Upper lobe of right lung (tissue), 1 donor: ENCODE results near the gene ZFP36L1. TPM values are rescaled to one million over a fixed set of nuclear protein-coding genes. Genes with fewer than 3 reads are reported as not detected.

Experiments used
- ATAC-seq: fragments of 200-7000 bp; cut with Tn5 transposase; one replicate; pipeline ENCODE4 v1.9.1; 2020; ENCODE audit warnings: mild to moderate bottlenecking, moderate library complexity
- DNase-seq: peaks from one replicate; pipeline ENCODE4 v3.0.0-alpha.2; 2020
- H3K27ac ChIP-seq: fragments of 200-600 bp; one replicate; pipeline ENCODE4 v1.8.0; 2022
- H3K27me3 ChIP-seq: fragments of 200-600 bp; one replicate; pipeline ENCODE4 v1.8.0; 2022; ENCODE audit warnings: mild to moderate bottlenecking
- H3K36me3 ChIP-seq: fragments of 200-600 bp; one replicate; pipeline ENCODE4 v1.8.0; 2022
- H3K4me1 ChIP-seq: fragments of 200-600 bp; one replicate; pipeline ENCODE4 v1.8.0; 2022
- H3K4me3 ChIP-seq: fragments of 200-600 bp; one replicate; pipeline ENCODE4 v1.8.0; 2022; ENCODE audit warnings: mild to moderate bottlenecking
- H3K9me3 ChIP-seq: fragments of 200-600 bp; one replicate; pipeline ENCODE4 v1.8.0; 2022
- intact Hi-C: fragments of 100-400 bp; cut with DNase I; formaldehyde crosslinking; loops from one replicate; pipeline ENCODE4 v1.11.0; 2022
- total RNA-seq: library from RNA; stranded (reverse); fragmentation: NEBNext Ultra II Directional; extraction: Animal tissue kit (Norgen Biotek cat#: 25700); gene quantifications from one replicate; pipeline ENCODE4 v1.2.1, GENCODE V29; 2021
- TF ChIP-seq, protein P1 (sequence below): fragments of 200-600 bp; IDR thresholded peaks from one replicate; pipeline ENCODE4 v1.8.0; 2022; ENCODE audit warnings: antibody characterized with exemption
- donor health status: DM: no; HTN: yes; CAD: no; lungs with severe emphysema.

The ZFP36L1 gene
- total RNA-seq, 1 donor from 2014 or later: 187 TPM

DNA sequence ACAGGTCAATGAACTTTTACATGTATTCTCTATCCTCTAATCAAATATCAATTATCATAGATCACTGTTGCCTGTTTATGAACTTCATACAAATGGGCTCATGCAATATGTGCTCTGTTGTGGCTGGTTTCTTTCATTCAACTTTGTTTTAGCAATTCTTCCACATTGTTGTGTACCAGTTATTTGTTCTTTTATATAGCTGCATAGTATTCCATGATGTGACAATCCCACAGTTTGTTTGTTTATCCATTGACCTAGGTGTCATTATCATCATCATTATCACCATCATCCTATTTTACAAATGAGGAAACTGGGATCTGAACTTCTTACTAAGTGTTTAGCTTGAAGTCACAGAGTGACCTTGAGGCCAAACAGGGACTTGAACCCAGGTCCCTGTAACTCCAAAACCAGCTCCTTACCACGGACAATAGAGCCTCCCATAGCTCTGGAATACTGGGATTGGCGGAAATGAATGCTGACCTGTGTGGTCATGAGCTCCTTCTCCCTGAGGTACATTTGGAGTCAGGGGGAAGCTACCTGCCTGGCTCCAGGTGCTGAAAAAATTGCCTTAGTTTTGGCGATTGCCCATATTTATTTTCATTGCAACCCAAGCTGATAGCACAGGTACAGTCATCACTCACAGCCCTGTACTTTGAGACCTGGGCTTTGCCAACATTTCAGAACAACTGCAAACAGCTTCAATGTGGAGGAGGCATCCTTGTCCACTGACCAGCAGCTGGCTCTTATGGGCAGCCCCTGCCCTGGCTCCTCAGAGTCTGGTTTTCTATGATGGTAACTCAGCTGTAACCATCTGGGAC lies 9.2 kb downstream of the ZFP36L1 start:
- ATAC-seq: no peak
- Histone ChIP-seq H3K4me1 (peaks cover 57% of the 10 kb centered on the region), H3K27me3 (no peaks in the 10 kb centered on the region), H3K9me3 (no peaks in the 10 kb centered on the region), H3K36me3 (peaks cover 16% of the 10 kb centered on the region), H3K27ac (peak overlapping the region; percentile 75), H3K4me3 (no peak overlapping the region)
- TF ChIP-seq, protein P1, sequence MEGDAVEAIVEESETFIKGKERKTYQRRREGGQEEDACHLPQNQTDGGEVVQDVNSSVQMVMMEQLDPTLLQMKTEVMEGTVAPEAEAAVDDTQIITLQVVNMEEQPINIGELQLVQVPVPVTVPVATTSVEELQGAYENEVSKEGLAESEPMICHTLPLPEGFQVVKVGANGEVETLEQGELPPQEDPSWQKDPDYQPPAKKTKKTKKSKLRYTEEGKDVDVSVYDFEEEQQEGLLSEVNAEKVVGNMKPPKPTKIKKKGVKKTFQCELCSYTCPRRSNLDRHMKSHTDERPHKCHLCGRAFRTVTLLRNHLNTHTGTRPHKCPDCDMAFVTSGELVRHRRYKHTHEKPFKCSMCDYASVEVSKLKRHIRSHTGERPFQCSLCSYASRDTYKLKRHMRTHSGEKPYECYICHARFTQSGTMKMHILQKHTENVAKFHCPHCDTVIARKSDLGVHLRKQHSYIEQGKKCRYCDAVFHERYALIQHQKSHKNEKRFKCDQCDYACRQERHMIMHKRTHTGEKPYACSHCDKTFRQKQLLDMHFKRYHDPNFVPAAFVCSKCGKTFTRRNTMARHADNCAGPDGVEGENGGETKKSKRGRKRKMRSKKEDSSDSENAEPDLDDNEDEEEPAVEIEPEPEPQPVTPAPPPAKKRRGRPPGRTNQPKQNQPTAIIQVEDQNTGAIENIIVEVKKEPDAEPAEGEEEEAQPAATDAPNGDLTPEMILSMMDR: no peak
- intact Hi-C loops: loop anchor here (10.0 kb wide), 1 partner anchor 539 kb away; no protein-coding TSS in a partner anchor
- DNase-seq: no peak

DNA sequence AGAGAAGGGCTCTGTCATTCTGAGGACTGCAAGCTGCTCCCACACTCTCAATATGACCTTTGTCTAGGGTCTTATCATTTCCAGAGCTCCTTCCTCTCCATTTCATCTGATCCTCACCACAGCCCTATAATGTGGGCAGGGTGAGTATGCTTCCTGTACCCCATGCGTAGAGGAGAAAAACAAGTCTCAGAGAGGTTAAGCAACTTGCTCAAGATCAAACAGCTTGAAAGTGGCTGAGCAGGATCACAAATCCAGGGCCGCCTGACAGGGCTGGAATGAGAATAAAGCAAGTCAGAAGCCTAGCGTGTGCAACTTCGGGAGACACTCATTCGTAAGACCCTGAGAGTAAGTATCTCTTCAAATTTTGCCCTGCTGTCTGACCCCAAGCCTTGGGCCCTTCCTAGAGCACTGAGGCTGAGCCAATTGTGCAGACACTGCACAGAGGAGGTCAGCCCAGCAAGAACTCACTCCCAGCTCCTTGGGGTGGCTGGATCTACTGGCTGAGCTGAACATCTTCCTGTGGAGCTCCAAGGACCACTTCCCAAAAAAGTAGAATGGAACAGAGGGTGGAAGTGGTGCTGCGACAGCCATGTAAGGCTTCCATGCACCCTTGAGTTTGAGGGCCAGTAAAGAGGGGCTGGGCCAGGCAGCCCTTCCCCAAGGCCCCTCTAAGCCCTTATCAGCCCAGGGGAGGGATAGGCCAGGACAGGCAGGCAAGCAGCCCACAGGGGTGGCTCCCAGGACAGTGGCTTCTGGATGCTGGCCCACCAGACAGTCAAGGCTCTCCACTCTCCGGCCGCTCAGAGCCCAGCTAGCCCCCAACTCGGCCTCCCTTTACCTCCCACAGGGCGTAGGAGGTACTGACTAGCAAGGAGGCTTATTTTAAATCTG lies 10.5 kb downstream of the ZFP36L1 start:
- Histone ChIP-seq H3K27me3 (no peaks in the 10 kb centered on the region), H3K27ac (peak overlapping the region; percentile 75), H3K9me3 (no peaks in the 10 kb centered on the region), H3K4me1 (peaks cover 56% of the 10 kb centered on the region), H3K36me3 (peaks cover 4% of the 10 kb centered on the region), H3K4me3 (no peak overlapping the region)
- TF ChIP-seq, protein P1: no peak
- intact Hi-C loops: loop anchor here (10.0 kb wide), 1 partner anchor 538 kb away; no protein-coding TSS in a partner anchor
- ATAC-seq: no peak
- no peak for DNase-seq

- Histone ChIP-seq H3K4me1 (peaks cover 50% of the 10 kb centered on the region), H3K36me3 (no peaks in the 10 kb centered on the region), H3K27ac (peak overlapping the region; percentile 75), H3K4me3 (no peak overlapping the region), H3K27me3 (no peaks in the 10 kb centered on the region), H3K9me3 (no peaks in the 10 kb centered on the region)
- ATAC-seq (peak; percentile 24), DNase-seq (no peak)
- intact Hi-C loops: loop anchor here (10.0 kb wide), 1 partner anchor 537 kb away; no protein-coding TSS in a partner anchor
- TF ChIP-seq, protein P1: no peak
Observed at GRCh38 chr14:68781161-68782021, 11.5 kb downstream of the ZFP36L1 start.

DNA sequence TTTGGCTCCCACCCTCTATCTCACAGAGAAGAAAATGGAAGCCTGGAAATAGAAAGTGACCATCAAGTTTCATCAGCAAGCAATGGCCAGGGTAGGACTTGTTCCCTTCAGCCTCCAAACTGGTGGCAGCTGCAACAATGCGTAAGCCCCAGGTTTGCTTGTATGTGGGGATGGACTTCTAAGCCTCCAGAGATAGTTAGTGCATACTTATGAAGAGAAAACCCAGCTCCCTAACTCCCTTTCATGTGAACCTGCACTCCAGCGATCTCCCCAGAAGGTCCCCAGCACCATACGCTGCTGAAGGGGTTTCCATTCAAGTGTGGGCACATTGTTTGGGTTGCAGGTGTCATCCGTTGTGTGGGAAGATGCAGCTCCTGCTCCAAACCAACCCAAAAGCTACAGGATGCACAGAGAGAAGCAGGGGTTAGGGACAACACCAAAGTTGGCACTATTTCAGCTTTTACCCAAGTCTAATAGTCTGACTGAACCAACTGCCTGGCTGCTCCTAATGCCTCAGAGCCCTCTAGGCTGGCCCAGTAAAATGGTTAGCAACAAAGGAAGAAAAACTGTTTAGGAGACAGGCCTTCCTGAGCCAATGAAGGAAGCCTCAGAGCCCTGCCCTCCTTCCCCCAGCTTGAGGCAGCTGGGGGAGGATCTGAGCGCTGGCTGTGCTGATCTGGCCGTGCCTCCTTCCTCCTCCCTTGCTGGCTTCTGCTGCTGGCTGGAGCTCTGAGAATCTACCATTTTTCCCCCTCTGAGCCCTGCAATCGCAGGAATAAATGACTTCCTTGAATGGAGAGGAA lies 12.3 kb downstream of the ZFP36L1 start:
- DNase-seq (peak; percentile 69), ATAC-seq (peak; percentile 71)
- no peaks in the 10 kb centered on the region for H3K9me3 ChIP-seq
- H3K27ac ChIP-seq: peak overlapping the region; percentile 75
- no peaks in the 10 kb centered on the region for H3K36me3 ChIP-seq
- H3K4me1 ChIP-seq: peaks cover 53% of the 10 kb centered on the region
- no peak overlapping the region for H3K4me3 ChIP-seq
- no peaks in the 10 kb centered on the region for H3K27me3 ChIP-seq
- intact Hi-C loops: loop anchor here (10.0 kb wide), 1 partner anchor 536 kb away; no protein-coding TSS in a partner anchor
- TF ChIP-seq, protein P1: no peak
